GM12891 (cell line): ENCODE data around the gene DOK3.

Source experiments
- POLR2AphosphoS5 ChIP-seq: IDR thresholded peaks from 2 replicates; pipeline ENCODE4 v1.6.1; 2011; ENCODE audit warnings: low read depth, low read length, control low read depth
- TAF1 ChIP-seq: IDR thresholded peaks from 2 replicates; pipeline ENCODE4 v1.6.1; 2011; ENCODE audit warnings: low read depth, low read length, control low read depth

- TF ChIP-seq POLR2AphosphoS5 (no peak), TAF1 (no peak)
These were observed 36.1 kb downstream of the DOK3 start, which contains the start of gene DBN1 for GRCh38 chr5:177473443-177474001.
